ENCODE data around the gene TCF7L2.
"Not testable (repeated sequence)": the region's sequence is repeated elsewhere in the genome, so short reads cannot be mapped to it uniquely, and the experiment has no call there.

TCF7L2 gene

GRCh38 chr10:113047963-113048781 is 98.1 kb downstream of the TCF7L2 start:
- no peak for DNase-seq

- no peak for DNase-seq
These were observed 99.8 kb downstream of the TCF7L2 start for GRCh38 chr10:113049881-113050280.

DNA sequence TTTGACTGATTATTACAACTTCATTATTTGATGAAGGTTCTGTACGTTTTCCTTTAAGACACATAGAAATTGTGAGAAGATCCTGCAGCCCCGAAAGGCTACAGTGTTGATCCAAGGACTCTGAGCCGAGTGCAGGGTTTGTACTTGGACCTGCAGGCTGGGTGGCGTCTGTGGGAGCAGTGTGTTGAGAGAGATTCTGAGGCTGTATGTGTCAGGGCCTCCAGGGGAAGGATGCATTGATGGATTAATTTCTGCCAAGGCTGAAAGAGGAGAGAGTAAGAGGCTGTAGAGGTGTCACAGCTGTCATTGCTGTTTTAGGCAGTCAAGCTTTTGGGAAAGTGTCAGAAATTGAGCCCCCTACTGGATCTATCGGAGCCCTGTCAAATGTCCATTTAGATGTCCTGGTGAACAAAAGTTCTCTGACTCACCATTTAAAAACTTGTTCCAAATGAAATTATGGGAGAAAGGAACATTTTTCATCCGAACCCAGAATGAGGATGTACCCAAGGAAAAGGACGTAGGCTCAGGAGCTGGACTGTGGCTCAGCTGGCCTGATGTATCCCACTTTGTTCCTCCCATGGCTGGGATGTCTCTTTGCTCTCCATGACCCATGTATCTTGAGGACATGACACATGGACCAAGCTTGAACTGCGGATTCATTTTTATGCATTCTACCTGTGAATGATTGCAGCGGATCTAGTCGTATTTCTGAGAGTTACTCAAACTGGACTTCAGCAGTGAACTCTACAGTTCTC is 102.2 kb downstream of the TCF7L2 start:
- no peak for DNase-seq

DNA sequence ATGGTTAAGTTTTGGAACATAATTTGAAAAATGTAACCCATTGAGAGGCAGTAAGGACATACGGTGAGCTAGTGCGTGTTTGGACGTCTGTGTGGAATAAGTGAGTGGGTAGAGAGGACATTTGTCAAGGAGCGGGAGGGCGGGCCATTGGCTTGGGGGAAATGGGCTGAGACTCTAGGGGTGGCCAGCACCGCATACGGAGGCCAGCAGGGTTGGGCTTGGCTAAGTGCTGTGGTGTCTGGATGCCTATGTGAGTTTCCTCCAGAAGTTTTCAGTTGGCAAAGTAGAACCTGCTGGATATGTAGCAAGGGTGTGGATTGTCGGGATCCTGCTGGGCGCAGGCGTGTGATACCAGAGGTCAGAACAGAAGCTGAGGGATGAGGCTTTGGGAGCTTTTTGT is 103.0 kb downstream of the TCF7L2 start:
- DNase-seq = no peak

DNA sequence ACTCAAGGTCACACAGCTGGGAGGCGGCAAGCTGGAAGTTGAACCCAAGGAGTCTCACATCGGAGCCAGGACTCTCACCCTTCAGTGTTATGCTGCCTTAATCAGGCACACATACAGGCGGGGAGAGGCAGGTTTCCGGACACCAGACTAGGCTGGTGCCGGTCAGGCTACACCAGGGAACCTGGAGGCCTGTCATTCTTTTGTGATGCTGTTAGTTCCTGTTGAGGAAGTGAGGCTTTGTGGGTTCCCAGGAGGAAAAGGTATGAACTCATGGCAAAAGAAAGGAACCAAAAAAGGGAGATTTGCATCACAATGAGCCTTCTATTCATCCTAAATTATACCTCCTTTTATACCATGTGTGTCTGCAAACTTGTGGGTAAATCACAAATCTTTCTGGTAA is 103.8 kb downstream of the TCF7L2 start:
- no peak for DNase-seq

DNA sequence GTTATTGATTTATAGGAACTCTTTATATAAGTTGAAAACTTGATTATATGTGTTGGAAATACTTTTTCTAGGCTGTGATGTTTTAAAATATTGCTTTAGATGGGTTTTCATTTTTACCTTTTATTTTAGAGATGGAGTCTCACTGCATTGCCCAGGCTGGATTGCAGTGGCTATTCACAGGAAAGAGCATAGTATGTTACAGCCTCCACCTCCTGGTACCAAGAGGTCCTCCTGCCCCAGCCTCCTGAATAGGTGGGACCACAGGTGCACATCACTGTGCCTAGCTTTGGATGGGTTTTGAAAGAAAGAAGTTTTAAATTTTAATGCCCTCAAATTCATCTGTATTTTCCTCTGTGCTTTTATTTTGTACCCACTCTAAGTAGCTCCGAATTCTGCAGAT is 105.4 kb downstream of the TCF7L2 start:
- no peak for DNase-seq

GRCh38 chr10:113056030-113056429 is 106.0 kb downstream of the TCF7L2 start:
- no peak for DNase-seq

DNA sequence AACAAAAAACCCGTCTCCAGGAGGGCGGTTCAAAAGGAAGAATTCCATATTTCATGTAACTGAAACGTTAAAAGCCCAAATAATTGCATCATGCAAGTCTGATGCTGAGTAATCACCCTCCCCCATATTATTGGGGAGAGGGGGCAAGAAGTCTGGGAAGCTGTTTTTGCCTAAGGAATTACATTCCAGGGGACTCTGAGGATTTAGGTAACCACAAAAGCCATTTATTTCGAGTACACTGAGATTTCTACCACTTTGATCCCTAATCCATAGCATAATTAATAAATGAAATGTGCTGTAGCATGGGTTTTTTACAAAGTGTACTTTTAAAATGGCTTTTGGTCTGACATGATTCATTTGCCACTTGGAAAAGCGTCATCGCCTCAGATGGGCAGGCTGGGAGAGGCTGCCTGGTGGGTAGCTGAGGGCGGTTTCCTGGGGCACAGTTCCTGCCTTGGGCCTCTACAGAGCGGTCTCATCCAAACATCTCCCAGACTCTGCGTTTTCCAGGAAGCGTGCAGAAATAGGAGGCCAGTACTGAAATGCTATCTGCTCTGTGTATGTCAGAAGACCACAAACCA is 106.5 kb downstream of the TCF7L2 start:
- DNase-seq = peak; percentile 19

GRCh38 chr10:113057948-113058522 is 108.0 kb downstream of the TCF7L2 start:
- DNase-seq = no peak

- DNase-seq = no peak
These were observed 108.7 kb downstream of the TCF7L2 start for GRCh38 chr10:113058523-113059370.

DNA sequence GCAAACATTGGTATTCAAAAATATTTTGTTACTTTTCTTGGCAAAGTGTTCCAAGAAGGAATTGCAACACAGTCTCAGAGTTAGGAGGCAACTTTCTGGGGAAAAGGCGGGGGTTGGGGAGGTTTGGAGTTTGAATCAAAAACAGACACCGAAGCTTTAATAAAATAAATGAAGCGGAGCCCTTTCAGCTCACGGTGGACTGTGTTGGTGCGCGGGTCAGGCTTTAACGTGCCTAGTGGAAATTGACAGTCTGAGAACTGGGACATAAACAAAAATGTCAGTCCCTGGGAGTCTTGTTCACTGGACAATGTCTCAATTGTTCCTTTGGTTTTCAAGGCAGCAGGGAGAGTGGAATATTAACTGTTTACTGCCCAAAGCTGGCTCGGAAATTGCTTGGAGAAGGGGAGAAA is 109.3 kb downstream of the TCF7L2 start:
- no peak for DNase-seq

DNA sequence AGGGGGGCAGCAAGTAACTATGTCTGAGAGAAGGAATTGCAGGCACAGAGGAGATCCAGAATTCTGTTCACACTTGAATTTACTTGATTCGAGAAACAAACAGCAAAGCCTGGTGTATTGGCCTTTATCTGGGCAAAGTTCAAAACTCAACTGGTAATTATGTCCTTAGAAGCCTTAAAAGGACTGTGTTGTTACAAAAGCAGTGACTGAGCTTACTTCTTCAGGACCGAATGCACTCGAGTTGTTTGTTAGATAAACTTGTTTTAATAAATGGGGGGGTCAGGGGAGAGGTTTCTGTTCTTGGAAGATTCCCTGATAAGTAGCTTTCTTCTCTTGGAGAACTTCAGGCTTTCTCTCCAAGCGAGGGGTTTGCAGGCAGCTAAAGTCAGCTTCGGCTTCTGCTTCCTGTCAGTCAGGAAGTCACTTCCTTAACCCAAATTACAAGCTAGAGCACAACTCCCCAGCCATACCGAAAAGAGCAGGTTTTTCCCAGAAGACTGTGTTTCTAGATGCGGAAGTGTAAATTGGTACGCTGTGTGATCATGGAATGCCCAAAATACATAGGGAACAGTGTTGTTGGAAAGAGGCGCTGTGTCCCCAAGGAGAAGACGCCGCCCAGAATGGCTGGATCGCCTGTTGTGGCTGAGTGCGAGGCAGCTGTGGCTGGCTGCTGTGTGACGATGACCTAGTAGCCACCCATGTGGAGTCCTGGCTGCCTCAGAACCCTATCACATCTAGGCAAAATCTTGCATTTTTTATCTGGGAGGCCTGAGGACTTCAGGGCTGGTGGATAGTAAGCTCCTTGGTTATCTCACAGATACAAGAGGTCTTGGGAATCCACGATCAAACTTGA is 110.4 kb downstream of the TCF7L2 start:
- DNase-seq = no peak

DNA sequence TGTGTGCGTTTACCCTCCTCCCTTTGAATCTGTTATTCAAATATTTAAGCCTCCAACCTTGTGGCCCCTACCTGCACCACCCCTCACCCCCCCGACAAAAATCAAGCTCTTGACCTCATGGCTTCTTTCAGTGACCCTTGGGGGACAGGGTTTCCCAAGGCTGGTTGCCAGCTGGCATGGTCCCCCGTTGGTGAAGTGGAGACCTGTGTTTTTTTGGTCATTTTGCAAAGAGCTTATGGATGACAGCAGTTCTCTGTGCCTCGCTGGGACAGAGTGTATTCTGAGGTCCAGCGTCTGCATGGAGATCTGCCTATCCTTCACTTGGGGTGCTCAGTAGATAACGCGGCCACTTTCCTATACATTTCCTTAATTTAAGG is 111.0 kb downstream of the TCF7L2 start:
- DNase-seq = no peak

- DNase-seq = no peak
These were observed 111.5 kb downstream of the TCF7L2 start for GRCh38 chr10:113061557-113061956.

GRCh38 chr10:113063043-113063967 is 113.3 kb downstream of the TCF7L2 start:
- DNase-seq = no peak

DNA sequence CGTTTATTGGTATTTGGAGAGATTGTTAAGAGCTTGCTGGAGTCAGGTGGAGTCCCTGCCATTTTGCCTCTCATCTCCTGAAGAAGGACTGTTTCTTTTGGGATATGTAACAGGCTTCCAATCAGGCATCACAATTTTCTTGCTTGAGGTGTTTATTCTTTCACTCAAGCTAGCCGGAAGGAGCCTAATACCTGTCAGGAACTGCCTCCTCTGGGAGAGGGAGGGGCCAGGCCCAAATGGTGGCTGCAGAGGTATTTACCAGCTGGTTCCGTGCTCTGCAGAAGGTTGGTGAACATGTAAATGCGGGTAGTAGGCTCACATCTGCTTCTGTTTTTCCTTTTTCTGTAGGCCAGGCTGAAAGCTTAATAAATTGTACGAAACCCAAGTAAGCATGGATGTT is 114.0 kb downstream of the TCF7L2 start:
- no peak for DNase-seq

GRCh38 chr10:113066120-113066519 is 116.1 kb downstream of the TCF7L2 start:
- DNase-seq = not testable (repeated sequence)

GRCh38 chr10:113066561-113067312 is 116.7 kb downstream of the TCF7L2 start:
- no peak for DNase-seq

- no peak for DNase-seq
These were observed 117.5 kb downstream of the TCF7L2 start for GRCh38 chr10:113067501-113067900.
